ENCODE data around the gene PIK3CD.
"Not testable (repeated sequence)": the region's sequence is repeated elsewhere in the genome, so short reads cannot be mapped to it uniquely, and the experiment has no call there.

The PIK3CD gene

DNA sequence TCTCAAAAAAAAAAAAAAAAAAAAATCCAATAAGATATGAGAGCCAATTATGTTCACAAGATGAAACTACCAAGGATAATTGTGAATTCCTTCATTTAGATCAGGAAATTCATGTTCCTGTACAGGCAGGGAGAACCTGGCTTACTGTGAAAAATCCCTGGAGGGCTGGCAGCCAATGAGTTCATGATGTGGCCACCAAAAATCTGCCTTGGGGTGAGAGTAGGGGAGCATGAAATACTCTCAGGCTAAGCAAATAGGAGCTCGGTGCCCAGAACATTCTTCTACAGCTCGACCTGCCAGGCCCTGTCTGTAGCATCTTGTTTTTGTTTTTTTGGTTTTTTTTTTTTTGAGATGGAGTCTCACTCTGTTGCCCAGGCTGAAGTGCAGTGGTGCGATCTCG is 50.1 kb downstream of the PIK3CD start:
- peaks cover 14% of the 10 kb centered on the region for H3K36me3 ChIP-seq (ENCODE audit: control insufficient read depth, insufficient read depth, low read length)
- H3K27ac ChIP-seq (ENCODE audit: insufficient read depth, low read length, poor library complexity, severe bottlenecking), result no peak overlapping the region
- H3K9me3 ChIP-seq (ENCODE audit: control insufficient read depth, low read length), result no peaks in the 10 kb centered on the region
- H3K4me1 ChIP-seq (ENCODE audit: control insufficient read depth, insufficient read depth, low read length, poor library complexity, severe bottlenecking), result peaks cover 29% of the 10 kb centered on the region
- DNase-seq, result no peak
- no peak overlapping the region for H3K4me3 ChIP-seq (ENCODE audit: insufficient read depth, low read depth, low read length, poor library complexity, severe bottlenecking)
- no peaks in the 10 kb centered on the region for H3K27me3 ChIP-seq (replicated peaks; ENCODE audit: control insufficient read depth, insufficient read depth, low read length, poor library complexity, severe bottlenecking)

- DNase-seq, result no peak
- Histone ChIP-seq H3K4me3 (ENCODE audit: insufficient read depth, low read depth, low read length, poor library complexity, severe bottlenecking) (no peak overlapping the region), H3K36me3 (ENCODE audit: control insufficient read depth, insufficient read depth, low read length) (peaks cover 13% of the 10 kb centered on the region), H3K9me3 (ENCODE audit: control insufficient read depth, low read length) (no peaks in the 10 kb centered on the region), H3K27me3 (replicated peaks; ENCODE audit: control insufficient read depth, insufficient read depth, low read length, poor library complexity, severe bottlenecking) (no peaks in the 10 kb centered on the region), H3K4me1 (ENCODE audit: control insufficient read depth, insufficient read depth, low read length, poor library complexity, severe bottlenecking) (peaks cover 29% of the 10 kb centered on the region), H3K27ac (ENCODE audit: insufficient read depth, low read length, poor library complexity, severe bottlenecking) (peak overlapping the region; percentile 23)
Observed at GRCh38 chr1:9703165-9703509, 51.6 kb downstream of the PIK3CD start.

DNA sequence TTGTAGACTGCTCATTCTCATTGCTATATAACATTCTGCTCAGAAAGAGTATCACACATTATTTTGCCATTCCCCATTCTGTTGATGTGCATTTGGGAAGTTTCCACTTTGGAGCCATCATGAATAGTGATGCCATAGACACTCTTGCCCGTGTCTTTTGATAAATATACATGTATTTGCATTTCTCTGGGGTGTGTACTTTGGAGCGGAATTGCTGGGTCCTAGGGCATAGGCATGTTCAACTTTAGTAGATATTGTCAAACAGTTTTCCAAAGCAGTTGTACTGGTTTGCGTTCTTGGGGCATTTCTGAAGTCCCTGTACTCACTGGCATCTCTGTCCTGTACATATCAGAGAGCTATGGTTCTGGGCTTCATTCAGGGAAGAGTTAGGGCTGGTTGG is 52.1 kb downstream of the PIK3CD start:
- Histone ChIP-seq H3K9me3 (ENCODE audit: control insufficient read depth, low read length) (no peaks in the 10 kb centered on the region), H3K27me3 (replicated peaks; ENCODE audit: control insufficient read depth, insufficient read depth, low read length, poor library complexity, severe bottlenecking) (no peaks in the 10 kb centered on the region), H3K27ac (ENCODE audit: insufficient read depth, low read length, poor library complexity, severe bottlenecking) (peak overlapping the region; percentile 14), H3K4me3 (ENCODE audit: insufficient read depth, low read depth, low read length, poor library complexity, severe bottlenecking) (no peak overlapping the region), H3K4me1 (ENCODE audit: control insufficient read depth, insufficient read depth, low read length, poor library complexity, severe bottlenecking) (peaks cover 29% of the 10 kb centered on the region), H3K36me3 (ENCODE audit: control insufficient read depth, insufficient read depth, low read length) (peaks cover 10% of the 10 kb centered on the region)
- DNase-seq, result no peak

GRCh38 chr1:9705337-9706093 is 54.0 kb downstream of the PIK3CD start:
- no peaks in the 10 kb centered on the region for H3K27me3 ChIP-seq (replicated peaks; ENCODE audit: control insufficient read depth, insufficient read depth, low read length, poor library complexity, severe bottlenecking)
- H3K27ac ChIP-seq (ENCODE audit: insufficient read depth, low read length, poor library complexity, severe bottlenecking), result peak overlapping the region; percentile 21
- no peak for DNase-seq
- H3K4me1 ChIP-seq (ENCODE audit: control insufficient read depth, insufficient read depth, low read length, poor library complexity, severe bottlenecking), result peaks cover 29% of the 10 kb centered on the region
- peaks cover 15% of the 10 kb centered on the region for H3K36me3 ChIP-seq (ENCODE audit: control insufficient read depth, insufficient read depth, low read length)
- no peaks in the 10 kb centered on the region for H3K9me3 ChIP-seq (ENCODE audit: control insufficient read depth, low read length)
- no peak overlapping the region for H3K4me3 ChIP-seq (ENCODE audit: insufficient read depth, low read depth, low read length, poor library complexity, severe bottlenecking)

- H3K27ac ChIP-seq (ENCODE audit: insufficient read depth, low read length, poor library complexity, severe bottlenecking), result no peak overlapping the region
- no peak overlapping the region for H3K4me3 ChIP-seq (ENCODE audit: insufficient read depth, low read depth, low read length, poor library complexity, severe bottlenecking)
- no peaks in the 10 kb centered on the region for H3K9me3 ChIP-seq (ENCODE audit: control insufficient read depth, low read length)
- no peaks in the 10 kb centered on the region for H3K27me3 ChIP-seq (replicated peaks; ENCODE audit: control insufficient read depth, insufficient read depth, low read length, poor library complexity, severe bottlenecking)
- peaks cover 16% of the 10 kb centered on the region for H3K36me3 ChIP-seq (ENCODE audit: control insufficient read depth, insufficient read depth, low read length)
- H3K4me1 ChIP-seq (ENCODE audit: control insufficient read depth, insufficient read depth, low read length, poor library complexity, severe bottlenecking), result peaks cover 29% of the 10 kb centered on the region
- DNase-seq, result no peak
Observed at GRCh38 chr1:9706178-9706577, 54.6 kb downstream of the PIK3CD start.

DNA sequence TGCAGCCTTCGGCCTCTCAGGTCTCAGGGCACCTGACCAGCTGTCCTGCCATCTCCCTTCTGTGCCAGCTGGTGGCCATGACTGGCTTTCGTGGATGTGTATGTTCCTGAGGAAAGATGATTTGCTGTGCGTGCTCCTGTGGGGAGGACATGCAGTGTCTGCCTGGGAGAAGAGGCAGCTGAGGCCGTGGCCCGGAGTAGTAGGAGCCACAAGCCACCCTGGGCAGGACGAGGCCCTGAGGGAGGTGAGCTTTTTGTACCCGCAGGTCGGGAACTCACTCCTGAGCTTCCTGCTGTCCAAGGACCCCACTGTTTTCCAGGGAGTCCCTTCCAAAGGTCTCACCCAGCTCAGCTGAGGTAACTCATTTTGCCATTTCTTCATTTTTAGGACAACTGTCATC is 58.5 kb downstream of the PIK3CD start:
- Histone ChIP-seq H3K27me3 (replicated peaks; ENCODE audit: control insufficient read depth, insufficient read depth, low read length, poor library complexity, severe bottlenecking) (no peaks in the 10 kb centered on the region), H3K36me3 (ENCODE audit: control insufficient read depth, insufficient read depth, low read length) (peaks cover 33% of the 10 kb centered on the region), H3K4me3 (ENCODE audit: insufficient read depth, low read depth, low read length, poor library complexity, severe bottlenecking) (no peak overlapping the region), H3K27ac (ENCODE audit: insufficient read depth, low read length, poor library complexity, severe bottlenecking) (peak overlapping the region; percentile 5), H3K9me3 (ENCODE audit: control insufficient read depth, low read length) (no peaks in the 10 kb centered on the region), H3K4me1 (ENCODE audit: control insufficient read depth, insufficient read depth, low read length, poor library complexity, severe bottlenecking) (peaks cover 23% of the 10 kb centered on the region)
- DNase-seq, result no peak

DNA sequence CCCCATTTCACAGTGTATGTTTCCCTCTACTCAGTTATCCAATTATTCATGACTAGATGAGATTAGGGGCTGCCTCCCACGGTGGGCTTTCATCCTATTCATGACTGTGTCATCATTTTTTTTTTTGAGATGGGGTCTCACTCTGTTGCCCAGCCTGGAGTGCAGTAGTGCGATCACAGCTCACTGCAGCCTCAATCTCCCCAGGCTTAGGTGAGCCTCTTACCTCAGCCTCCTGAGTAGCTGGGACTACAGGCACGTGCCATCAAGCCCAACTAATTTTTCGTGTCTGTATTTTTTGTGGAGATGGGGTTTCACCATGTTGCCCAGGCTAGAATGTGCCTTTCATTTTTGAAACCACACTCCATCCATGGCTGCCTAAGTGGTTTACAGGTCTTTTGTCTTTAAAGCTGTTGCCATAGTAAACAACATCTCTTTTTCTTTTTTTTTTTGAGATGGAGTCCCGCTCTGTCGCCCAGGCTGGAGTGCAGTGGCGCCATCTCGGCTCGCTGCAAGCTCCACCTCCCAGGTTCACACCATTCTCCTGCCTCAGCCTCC is 60.0 kb downstream of the PIK3CD start:
- Histone ChIP-seq H3K27ac (ENCODE audit: insufficient read depth, low read length, poor library complexity, severe bottlenecking) (peak overlapping the region; percentile 7), H3K4me1 (ENCODE audit: control insufficient read depth, insufficient read depth, low read length, poor library complexity, severe bottlenecking) (peaks cover 34% of the 10 kb centered on the region)

DNA sequence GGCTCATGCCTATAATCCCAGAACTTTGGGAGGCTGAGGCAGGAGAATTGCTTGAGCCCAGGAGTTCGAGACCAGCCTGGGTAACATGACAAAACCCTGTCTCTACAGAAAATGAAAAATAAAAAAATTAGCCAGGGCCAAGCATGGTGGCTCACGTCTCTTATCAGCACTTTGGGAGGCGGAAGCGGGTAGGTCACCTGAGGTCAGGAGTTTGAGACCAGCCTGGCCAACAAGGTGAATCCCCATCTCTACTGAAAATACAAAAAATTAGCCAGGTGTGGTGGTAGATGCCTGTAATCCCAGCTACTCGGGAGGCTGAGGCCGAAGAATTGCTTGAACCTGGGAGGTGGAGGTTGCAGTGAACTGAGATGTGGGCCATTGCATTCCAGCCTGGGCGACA is 61.2 kb downstream of the PIK3CD start:
- Histone ChIP-seq H3K4me1 (ENCODE audit: control insufficient read depth, insufficient read depth, low read length, poor library complexity, severe bottlenecking) (peaks cover 45% of the 10 kb centered on the region), H3K36me3 (ENCODE audit: control insufficient read depth, insufficient read depth, low read length) (peaks cover 43% of the 10 kb centered on the region), H3K27ac (ENCODE audit: insufficient read depth, low read length, poor library complexity, severe bottlenecking) (peak overlapping the region; percentile 27)
- not testable (repeated sequence) for H3K9me3 ChIP-seq (ENCODE audit: control insufficient read depth, low read length); H3K4me3 ChIP-seq (ENCODE audit: insufficient read depth, low read depth, low read length, poor library complexity, severe bottlenecking); H3K27me3 ChIP-seq (replicated peaks; ENCODE audit: control insufficient read depth, insufficient read depth, low read length, poor library complexity, severe bottlenecking); DNase-seq

More for the DNA sequence above, 60.0 kb downstream of the PIK3CD start:
- no peak overlapping the region for H3K4me3 ChIP-seq (ENCODE audit: insufficient read depth, low read depth, low read length, poor library complexity, severe bottlenecking)
- H3K9me3 ChIP-seq (ENCODE audit: control insufficient read depth, low read length), result no peaks in the 10 kb centered on the region
- H3K27me3 ChIP-seq (replicated peaks; ENCODE audit: control insufficient read depth, insufficient read depth, low read length, poor library complexity, severe bottlenecking), result no peaks in the 10 kb centered on the region
- peaks cover 43% of the 10 kb centered on the region for H3K36me3 ChIP-seq (ENCODE audit: control insufficient read depth, insufficient read depth, low read length)
- no peak for DNase-seq

- Histone ChIP-seq H3K27ac (ENCODE audit: insufficient read depth, low read length, poor library complexity, severe bottlenecking) (peak overlapping the region; percentile 81), H3K9me3 (ENCODE audit: control insufficient read depth, low read length) (no peaks in the 10 kb centered on the region), H3K4me3 (ENCODE audit: insufficient read depth, low read depth, low read length, poor library complexity, severe bottlenecking) (no peak overlapping the region), H3K4me1 (ENCODE audit: control insufficient read depth, insufficient read depth, low read length, poor library complexity, severe bottlenecking) (peaks cover 61% of the 10 kb centered on the region), H3K27me3 (replicated peaks; ENCODE audit: control insufficient read depth, insufficient read depth, low read length, poor library complexity, severe bottlenecking) (no peaks in the 10 kb centered on the region), H3K36me3 (ENCODE audit: control insufficient read depth, insufficient read depth, low read length) (peaks cover 50% of the 10 kb centered on the region)
- DNase-seq, result peak; percentile 33 to 51 (median 39)
Observed at GRCh38 chr1:9714257-9714718, 62.8 kb downstream of the PIK3CD start.

DNA sequence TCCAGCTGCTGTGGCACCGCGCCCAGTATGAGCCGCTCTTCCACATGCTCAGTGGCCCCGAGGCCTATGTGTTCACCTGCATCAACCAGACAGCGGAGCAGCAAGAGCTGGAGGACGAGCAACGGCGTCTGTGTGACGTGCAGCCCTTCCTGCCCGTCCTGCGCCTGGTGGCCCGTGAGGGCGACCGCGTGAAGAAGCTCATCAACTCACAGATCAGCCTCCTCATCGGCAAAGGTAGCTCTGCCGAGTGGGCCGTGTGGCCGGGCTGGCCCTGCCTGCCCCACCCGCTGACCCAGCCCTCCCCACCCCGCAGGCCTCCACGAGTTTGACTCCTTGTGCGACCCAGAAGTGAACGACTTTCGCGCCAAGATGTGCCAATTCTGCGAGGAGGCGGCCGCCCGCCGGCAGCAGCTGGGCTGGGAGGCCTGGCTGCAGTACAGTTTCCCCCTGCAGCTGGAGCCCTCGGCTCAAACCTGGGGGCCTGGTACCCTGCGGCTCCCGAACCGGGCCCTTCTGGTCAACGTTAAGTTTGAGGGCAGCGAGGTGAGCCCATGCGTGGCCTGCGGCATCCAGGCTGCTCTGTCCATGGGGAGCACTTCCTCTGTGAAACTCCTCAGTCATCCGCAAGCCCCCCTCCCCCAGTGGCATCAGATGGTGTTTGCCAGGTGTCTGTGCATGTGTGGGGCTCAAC is 64.2 kb downstream of the PIK3CD start:
- H3K36me3 ChIP-seq (ENCODE audit: control insufficient read depth, insufficient read depth, low read length), result peaks cover 50% of the 10 kb centered on the region
- peak in 2 of 3 donors; percentile 29 to 53 for DNase-seq
- peak overlapping the region; percentile 81 for H3K27ac ChIP-seq (ENCODE audit: insufficient read depth, low read length, poor library complexity, severe bottlenecking)
- peaks cover 74% of the 10 kb centered on the region for H3K4me1 ChIP-seq (ENCODE audit: control insufficient read depth, insufficient read depth, low read length, poor library complexity, severe bottlenecking)
- no peaks in the 10 kb centered on the region for H3K27me3 ChIP-seq (replicated peaks; ENCODE audit: control insufficient read depth, insufficient read depth, low read length, poor library complexity, severe bottlenecking)
- no peaks in the 10 kb centered on the region for H3K9me3 ChIP-seq (ENCODE audit: control insufficient read depth, low read length)
- H3K4me3 ChIP-seq (ENCODE audit: insufficient read depth, low read depth, low read length, poor library complexity, severe bottlenecking), result peak overlapping the region; percentile 68
